H1 (cell line): ENCODE data around the gene AGPAT3. TPM values are rescaled to one million over a fixed set of nuclear protein-coding genes. Genes with fewer than 3 reads are reported as not detected.

Experiments
- TAF7 ChIP-seq: optimal IDR thresholded peaks from 2 replicates; pipeline ENCODE3; 2011; ENCODE audit warnings: low read depth, mild to moderate bottlenecking, inconsistent platforms, low read length, moderate library complexity, borderline replicate concordance
- polyA plus RNA-seq, 7 experiments: library from polyadenylated mRNA; depleted of rRNA in 3 of 7; stranded (reverse) in 5 of 7; unstranded in 2 of 7; fragments of >200 nt in 5 of 7; fragments of 200-250 nt in 2 of 7; gene quantifications; 1 replicate in 5 of 7; 2 replicates in 1 of 7; 4 replicates in 1 of 7; pipeline versions ENCODE4 v1.2.1 to v1.2.3, GENCODE V29; 2011 to 2013; ENCODE audit warnings: missing spikeins in 2 of 7, mixed read lengths in 2 of 7
- total RNA-seq: library from RNA; stranded (reverse); fragmentation: NEBNext Ultra II Directional; extraction: Animal tissue kit (Norgen Biotek cat#: 25700); gene quantifications from 2 replicates; pipeline ENCODE4 v1.2.1, GENCODE V29; 2021
- TF ChIP-seq, protein P1 (sequence below): IDR thresholded peaks from 2 replicates; pipeline ENCODE4 v1.6.1; 2012; ENCODE audit warnings: inconsistent platforms

Gene AGPAT3
- total and polyA plus RNA-seq, 2 of the 8 experiments (the other 6 are each of a cell fraction or from before 2014, with no cell fraction given), result 5.8 to 7.3 TPM

DNA sequence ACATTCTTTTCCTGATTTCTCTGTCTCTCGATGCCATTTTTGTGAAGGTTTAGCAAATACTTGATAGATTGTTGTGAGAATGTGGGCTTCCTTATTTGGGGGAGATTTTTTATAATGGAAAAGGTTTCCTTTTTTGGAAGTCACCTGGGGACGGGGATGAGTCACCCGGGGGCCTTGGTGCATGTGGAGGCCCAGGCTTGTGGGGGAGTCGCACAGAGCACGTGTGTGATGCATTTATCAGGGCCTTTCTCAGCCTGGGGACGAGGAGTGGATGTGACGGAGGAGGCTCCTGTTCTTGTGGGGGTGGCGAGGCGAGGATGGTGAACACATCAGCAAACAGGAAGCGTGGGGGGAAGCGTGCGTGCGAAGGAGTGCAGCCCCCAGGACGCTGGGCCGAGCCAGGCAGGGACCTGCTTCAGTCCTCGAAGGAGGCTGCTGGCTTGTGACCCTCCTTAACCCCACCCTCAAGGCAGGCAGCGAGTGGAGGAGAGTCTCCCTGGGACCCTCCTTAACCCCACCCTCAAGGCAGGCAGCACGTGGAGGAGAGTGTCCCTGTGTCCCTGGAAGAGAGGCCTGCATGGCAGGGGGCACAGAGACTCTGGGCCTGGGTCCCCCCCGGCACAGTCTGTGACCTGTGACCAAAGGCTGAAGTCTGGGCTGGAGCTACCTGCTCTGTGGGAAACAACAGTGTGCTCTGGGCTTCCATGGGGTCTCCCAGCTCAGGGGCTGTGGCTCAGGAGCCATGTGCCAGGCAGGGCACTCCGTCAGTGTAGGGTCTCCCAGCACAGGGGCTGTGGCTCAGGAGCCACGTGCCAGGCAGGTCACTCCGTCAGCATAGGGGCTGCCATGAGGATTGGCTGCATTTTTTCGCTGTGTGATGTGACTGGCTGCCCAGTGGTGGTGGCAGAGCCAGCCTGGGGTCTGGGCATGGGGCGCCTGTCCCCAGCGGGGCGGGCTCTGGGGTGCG lies 57.2 kb downstream of the AGPAT3 start (continued):
- TF ChIP-seq, protein P1, sequence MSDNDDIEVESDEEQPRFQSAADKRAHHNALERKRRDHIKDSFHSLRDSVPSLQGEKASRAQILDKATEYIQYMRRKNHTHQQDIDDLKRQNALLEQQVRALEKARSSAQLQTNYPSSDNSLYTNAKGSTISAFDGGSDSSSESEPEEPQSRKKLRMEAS, result peak; percentile 74
- no peak for TF ChIP-seq TAF7
- TF ChIP-seq, all 59 proteins: peak for 3
